ENCODE data around the gene OR10A5. TPM values are rescaled to one million over a fixed set of nuclear protein-coding genes. Genes with fewer than 3 reads are reported as not detected.

The OR10A5 gene
- total RNA-seq, 1 donor from 2014 or later = not detected

DNA sequence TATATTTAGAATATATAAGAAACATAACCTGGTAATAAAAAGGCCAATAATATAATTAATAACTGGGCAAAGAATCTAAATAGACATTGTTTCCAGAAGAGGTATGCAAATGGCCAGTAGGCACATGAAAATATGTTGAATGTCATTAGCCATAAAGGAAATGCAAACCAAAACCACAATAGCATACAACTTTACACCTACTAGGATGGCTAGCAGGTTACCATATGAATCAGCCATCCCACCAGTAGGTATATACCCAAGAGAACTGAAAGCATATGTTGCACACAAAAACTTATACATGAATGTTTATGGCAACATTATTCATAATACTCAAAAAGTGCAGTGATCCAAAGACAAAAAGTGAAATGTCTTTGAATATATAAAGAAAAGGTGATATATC lies 49.5 kb downstream of the OR10A5 start:
- Histone ChIP-seq H3K4me3 (ENCODE audit: low read length in 3 of 3) (no peak overlapping the region), H3K4me1 (ENCODE audit: control insufficient read depth in 3 of 3, insufficient read depth in 3 of 3, low read length in 3 of 3) (no peaks in the 10 kb centered on the region), H3K36me3 (ENCODE audit: control insufficient read depth in 3 of 3, insufficient read depth in 3 of 3, low read length in 3 of 3) (no peaks in the 10 kb centered on the region), H3K27me3 (ENCODE audit: control insufficient read depth in 3 of 3, insufficient read depth in 3 of 3, low read length in 3 of 3) (no peaks in the 10 kb centered on the region), H3K27ac (ENCODE audit: low read depth, low read length) (no peak overlapping the region), H3K9me3 (ENCODE audit: control insufficient read depth in 3 of 3, low read length in 3 of 3) (no peaks in the 10 kb centered on the region), H3K9ac (ENCODE audit: low read depth in 1 of 3, low read length in 3 of 3) (no peak overlapping the region)

Other genes with a start within 250 kb of the OR10A5 start
- gene RRP8, start 242.1 kb upstream of the OR10A5 start, total RNA-seq = 9.4 TPM
- gene ILK, start 241.9 kb upstream of the OR10A5 start, total RNA-seq = 106 TPM
- gene TAF10, start 233.5 kb upstream of the OR10A5 start, total RNA-seq = 19.8 TPM
- 15.7 TPM for gene TPP1, start 226.3 kb upstream of the OR10A5 start, total RNA-seq
- 39.1 TPM for gene DCHS1, start 189.9 kb upstream of the OR10A5 start, total RNA-seq
- 33.9 TPM for gene MRPL17, start 162.3 kb upstream of the OR10A5 start, total RNA-seq
- not detected for gene OR2AG2, start 73.7 kb upstream of the OR10A5 start, total RNA-seq
- not detected for gene OR2AG1, start 62.7 kb upstream of the OR10A5 start, total RNA-seq
- gene OR6A2, start 46.0 kb upstream of the OR10A5 start, total RNA-seq = under 0.01 TPM
- gene OR10A2, start 17.4 kb downstream of the OR10A5 start, total RNA-seq = not detected
- not detected for gene OR10A4, start 30.9 kb downstream of the OR10A5 start, total RNA-seq
- gene OR2D2, start 46.8 kb downstream of the OR10A5 start, total RNA-seq = not detected
- not detected for gene OR2D3, start 75.3 kb downstream of the OR10A5 start, total RNA-seq
- gene ZNF215, start 80.7 kb downstream of the OR10A5 start, total RNA-seq = 1.6 TPM
- 2.6 TPM for gene ZNF214, start 174.7 kb downstream of the OR10A5 start, total RNA-seq
- gene NLRP14, start 174.8 kb downstream of the OR10A5 start, total RNA-seq = under 0.01 TPM
- not detected for gene RBMXL2, start 243.3 kb downstream of the OR10A5 start, total RNA-seq